Nephron (organoid): ENCODE measurements around the gene SYT6.

Experiments
- H3K27ac Mint-ChIP-seq, 3 experiments: 2 replicates each; pipeline ENCODE4 v1.8.0; 2020; ENCODE audit warnings: mixed read lengths in 3 of 3, mild to moderate bottlenecking in 2 of 3, moderate library complexity in 1 of 3
- H3K27me3 Mint-ChIP-seq: 2 replicates; pipeline ENCODE4 v1.8.0; 2021; ENCODE audit warnings: low read depth, mild to moderate bottlenecking, moderate library complexity, mixed read lengths
- H3K36me3 Mint-ChIP-seq: 2 replicates; pipeline ENCODE4 v1.8.0; 2020; ENCODE audit warnings: low read depth, mixed read lengths
- H3K4me1 Mint-ChIP-seq: 2 replicates; pipeline ENCODE4 v1.8.0; 2020; ENCODE audit warnings: mixed read lengths
- H3K4me3 Mint-ChIP-seq, 3 experiments: 2 replicates each; pipeline ENCODE4 v1.8.0; 2020; ENCODE audit warnings: mild to moderate bottlenecking in 3 of 3, mixed read lengths in 3 of 3, moderate library complexity in 2 of 3
- H3K9me3 Mint-ChIP-seq: 2 replicates; pipeline ENCODE4 v1.8.0; 2020; ENCODE audit warnings: mixed read lengths
- CTCF ChIP-seq, 3 experiments: fragments of 200-600 bp; sonication (generic); IDR thresholded peaks; one replicate each; pipeline ENCODE4 v1.5.0; 2021; ENCODE audit warnings: antibody characterized with exemption in 3 of 3; ENCODE audit not compliant: unreplicated experiment in 3 of 3

Gene SYT6

GRCh38 chr1:114153261-114154145 lies at the start of gene SYT6:
Gene SYT6, minus strand, starts transcription at chr1:114153869. Its CDS starts 97 bp downstream, at chr1:114153772.
- TF ChIP-seq CTCF (IDR thresholded peaks at IDR 0.05; ENCODE audit: unreplicated experiment in 3 of 3): no peak
- H3K36me3 Mint-ChIP-seq: no peaks in the 10 kb centered on the region
- peak within 1 kb of the TSS; percentile 69 to 78 (median 76) for H3K4me3 Mint-ChIP-seq
- H3K9me3 Mint-ChIP-seq: no peaks in the 10 kb centered on the region
- no peak within 1 kb of the TSS for H3K27ac Mint-ChIP-seq
- peaks cover 92% of the 10 kb centered on the region for H3K27me3 Mint-ChIP-seq
- H3K4me1 Mint-ChIP-seq: peaks cover 25% of the 10 kb centered on the region

- H3K27me3 Mint-ChIP-seq: peaks cover 9% of the 10 kb centered on the region
- no peaks in the 10 kb centered on the region for H3K9me3 Mint-ChIP-seq
- no peaks in the 10 kb centered on the region for H3K4me1 Mint-ChIP-seq
- no peak overlapping the region for H3K27ac Mint-ChIP-seq
- H3K4me3 Mint-ChIP-seq: no peak overlapping the region
- no peak for TF ChIP-seq CTCF (IDR thresholded peaks at IDR 0.05; ENCODE audit: unreplicated experiment in 3 of 3)
- H3K36me3 Mint-ChIP-seq: no peaks in the 10 kb centered on the region
Observed at GRCh38 chr1:114201486-114201885, 47.8 kb upstream of the SYT6 start.

- no peaks in the 10 kb centered on the region for H3K4me1 Mint-ChIP-seq
- no peak overlapping the region for H3K4me3 Mint-ChIP-seq
- peaks cover 8% of the 10 kb centered on the region for H3K9me3 Mint-ChIP-seq
- no peak for TF ChIP-seq CTCF (IDR thresholded peaks at IDR 0.05; ENCODE audit: unreplicated experiment in 3 of 3)
- H3K36me3 Mint-ChIP-seq: no peaks in the 10 kb centered on the region
- H3K27me3 Mint-ChIP-seq: peaks cover 26% of the 10 kb centered on the region
- H3K27ac Mint-ChIP-seq: no peak overlapping the region
Observed at GRCh38 chr1:114199017-114199594, 45.4 kb upstream of the SYT6 start.

- H3K9me3 Mint-ChIP-seq: peaks cover 8% of the 10 kb centered on the region
- H3K36me3 Mint-ChIP-seq: no peaks in the 10 kb centered on the region
- peaks cover 20% of the 10 kb centered on the region for H3K27me3 Mint-ChIP-seq
- H3K4me3 Mint-ChIP-seq: no peak overlapping the region
- H3K4me1 Mint-ChIP-seq: no peaks in the 10 kb centered on the region
- TF ChIP-seq CTCF (IDR thresholded peaks at IDR 0.05; ENCODE audit: unreplicated experiment in 3 of 3): no peak
- no peak overlapping the region for H3K27ac Mint-ChIP-seq
Observed at GRCh38 chr1:114196992-114197907, 43.6 kb upstream of the SYT6 start.

GRCh38 chr1:114195819-114196218 lies 42.1 kb upstream of the SYT6 start:
- Mint-ChIP-seq H3K27ac (no peak overlapping the region), H3K4me1 (no peaks in the 10 kb centered on the region), H3K9me3 (peaks cover 8% of the 10 kb centered on the region), H3K4me3 (no peak overlapping the region), H3K36me3 (no peaks in the 10 kb centered on the region), H3K27me3 (peaks cover 22% of the 10 kb centered on the region)
- no peak for TF ChIP-seq CTCF (IDR thresholded peaks at IDR 0.05; ENCODE audit: unreplicated experiment in 3 of 3)
